ENCODE data around the gene CUEDC2.
"Not testable (repeated sequence)": the region's sequence is repeated elsewhere in the genome, so short reads cannot be mapped to it uniquely, and the experiment has no call there.

Gene CUEDC2

DNA sequence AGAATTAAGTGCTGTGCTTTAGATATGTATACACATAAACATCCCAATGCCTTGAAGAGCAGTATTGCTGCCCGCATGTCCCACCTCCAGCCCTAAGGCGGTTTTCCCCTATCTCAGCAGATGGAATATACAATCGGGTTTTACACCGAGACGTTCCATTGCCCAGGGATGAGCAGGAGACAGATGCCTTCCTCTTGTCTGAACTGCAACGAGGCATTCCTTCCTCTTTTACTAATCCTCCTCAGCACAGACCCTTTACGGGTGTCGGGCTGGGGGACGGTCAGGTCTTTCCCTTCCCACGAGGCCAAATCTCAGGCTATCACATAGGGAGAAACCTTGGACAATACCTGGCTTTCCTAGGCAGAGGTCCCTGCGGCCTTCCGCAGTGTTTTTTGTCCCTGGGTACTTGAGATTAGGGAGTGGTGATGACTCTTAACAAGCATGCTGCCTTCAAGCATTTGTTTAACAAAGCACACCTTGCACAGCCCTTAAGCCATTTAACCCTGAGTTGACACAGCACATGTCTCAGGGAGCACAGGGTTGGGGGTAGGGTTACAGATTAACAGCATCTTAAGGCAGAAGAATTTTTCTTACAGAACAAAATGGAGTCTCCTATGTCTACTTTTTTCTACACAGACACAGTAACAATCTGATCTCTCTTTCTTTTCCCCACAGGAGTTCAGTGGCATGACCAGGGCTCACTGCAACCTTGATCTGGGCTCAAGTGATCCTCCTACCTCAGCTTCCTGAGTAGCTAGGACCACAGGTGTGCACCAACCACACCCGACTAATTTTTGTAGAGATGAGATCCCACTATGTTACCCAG lies 22.5 kb upstream of the CUEDC2 start:
- not testable (repeated sequence) for DNase-seq

DNA sequence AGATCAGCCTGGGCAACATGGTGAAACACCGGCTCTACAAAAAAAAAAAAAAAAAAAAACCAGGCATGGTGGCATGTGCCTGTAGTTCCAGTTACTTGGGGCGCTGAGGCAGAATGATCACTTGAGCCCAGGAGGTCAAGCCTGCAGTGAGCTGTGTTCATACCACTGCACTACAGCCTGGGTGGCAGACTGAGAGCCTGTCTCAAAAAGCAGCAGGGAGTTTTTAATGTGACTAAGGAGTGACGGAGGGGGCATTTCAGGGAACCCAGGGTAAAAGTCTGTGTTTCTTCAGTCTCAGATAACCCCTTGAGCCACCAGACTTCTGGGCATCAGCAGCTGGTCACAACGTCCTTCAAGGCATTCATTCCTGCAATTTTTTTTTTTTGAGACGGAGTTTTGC lies 21.1 kb upstream of the CUEDC2 start:
- DNase-seq = no peak

DNA sequence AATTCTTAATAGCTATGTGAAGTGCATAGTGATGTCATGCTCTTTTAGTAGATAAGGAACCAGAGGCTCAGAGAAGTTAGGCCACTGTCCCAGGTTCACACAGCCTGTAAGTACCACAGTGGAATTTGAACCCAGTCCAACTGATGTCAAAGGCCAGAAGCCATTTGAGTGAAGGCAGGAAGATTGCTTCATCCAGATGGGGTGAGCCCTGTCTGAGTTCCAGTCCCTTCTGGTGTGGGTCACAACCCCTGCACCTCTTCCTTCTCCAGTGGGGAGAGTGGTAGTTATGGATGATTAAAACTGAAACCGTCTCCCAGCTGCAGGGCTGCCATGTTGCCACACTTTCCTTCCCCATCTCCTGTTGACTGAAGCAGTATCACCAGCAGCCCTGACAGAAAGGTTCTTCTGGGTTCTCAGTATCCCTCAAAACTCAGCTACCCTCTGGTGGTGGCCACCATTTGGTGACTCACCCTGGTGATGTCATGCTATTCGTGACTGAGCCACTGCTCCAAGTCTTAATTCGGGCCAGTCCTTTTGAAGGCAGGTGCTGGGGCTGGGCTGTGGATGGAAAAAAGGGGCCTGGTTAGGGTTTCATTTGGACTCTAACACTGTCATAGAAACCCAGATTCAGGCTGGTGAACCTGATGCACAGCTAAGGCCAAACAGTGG lies 20.4 kb upstream of the CUEDC2 start:
- peak in 2 of 4 experiments; percentile 30 to 52 for DNase-seq

DNA sequence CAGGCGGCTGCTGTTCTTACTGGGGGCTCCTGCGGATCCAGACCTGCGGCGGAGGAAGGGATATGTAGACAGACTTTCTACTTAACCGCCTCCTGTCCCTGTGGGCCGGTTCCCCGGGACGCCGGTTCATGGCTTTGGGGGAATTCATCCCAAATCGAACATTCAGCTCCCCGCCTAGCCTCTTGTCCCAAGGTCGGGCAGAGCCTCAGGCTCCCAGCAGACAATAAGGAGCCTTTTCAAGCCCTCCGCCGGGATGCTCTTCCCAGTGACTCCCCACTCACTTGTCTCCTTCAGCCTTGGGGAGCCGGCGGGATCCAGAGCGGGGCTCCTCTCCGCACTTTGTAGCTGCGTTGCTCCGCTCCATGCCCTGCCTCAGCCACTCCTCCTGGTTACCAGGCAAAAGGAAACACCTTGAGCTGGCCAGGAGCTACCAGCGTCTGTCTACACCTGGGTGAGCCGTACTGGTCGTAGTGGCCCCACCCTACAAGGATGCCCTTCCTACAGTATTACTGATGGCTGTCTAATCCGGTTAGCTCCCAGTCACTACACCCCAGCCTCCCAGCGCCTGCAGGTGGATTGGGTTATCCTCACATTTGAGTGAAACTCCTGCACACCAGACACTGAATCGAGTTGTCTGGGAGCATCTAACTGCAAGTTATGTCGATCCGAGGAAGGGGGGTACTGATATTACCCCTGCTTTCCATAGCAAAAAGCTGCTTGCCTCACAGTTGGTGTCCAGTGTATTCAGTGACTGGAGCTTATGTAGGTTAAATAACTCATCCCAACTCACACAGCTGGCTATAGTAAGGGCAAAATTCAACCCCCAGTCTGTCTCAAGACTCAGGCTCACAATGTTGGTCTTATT lies 19.0 kb upstream of the CUEDC2 start, which contains the start of gene C10orf95:
Gene C10orf95 (minus strand): TSS at position 439 of the 865 bp plus-strand sequence. CDS start 450 bp downstream, outside the sequence.
- DNase-seq = no peak

DNA sequence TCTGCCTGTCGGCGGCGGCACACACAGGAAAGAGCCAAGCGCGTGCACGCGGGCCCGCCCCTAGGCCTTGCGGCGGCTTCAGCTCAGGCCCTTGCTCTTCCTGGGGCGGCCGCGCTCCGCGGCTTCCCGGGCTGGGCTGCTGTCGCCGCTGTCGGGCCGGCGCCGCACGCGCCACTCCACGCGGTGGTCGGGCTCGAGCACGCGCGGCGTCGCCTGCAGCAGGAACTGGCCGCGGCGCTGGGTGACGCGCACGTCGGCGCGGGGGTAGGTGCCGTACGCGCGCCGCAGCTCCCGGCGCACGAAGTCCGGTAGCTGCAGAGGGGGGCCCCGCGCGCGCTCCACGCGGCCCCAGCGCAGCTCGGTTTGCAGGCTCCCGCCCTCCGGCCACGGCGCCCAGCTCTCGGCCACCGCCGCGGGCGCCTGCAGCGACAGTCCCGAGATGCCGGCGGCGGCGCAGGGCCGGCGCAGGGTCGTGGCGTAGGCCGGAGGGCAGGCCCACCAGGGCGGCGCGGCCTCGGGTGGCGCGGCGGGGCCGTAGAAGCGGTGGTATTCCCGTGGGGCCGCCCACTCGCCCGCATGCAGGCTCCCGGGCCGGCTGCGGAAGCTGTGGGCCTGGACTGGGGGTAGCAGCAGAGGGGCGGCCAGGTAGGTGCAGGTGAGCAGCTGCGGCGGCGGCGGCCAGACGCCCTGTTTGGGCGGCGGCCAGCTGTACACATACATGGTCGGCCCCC lies 18.2 kb upstream of the CUEDC2 start:
- DNase-seq = peak; percentile 49 to 93 (median 74)

DNA sequence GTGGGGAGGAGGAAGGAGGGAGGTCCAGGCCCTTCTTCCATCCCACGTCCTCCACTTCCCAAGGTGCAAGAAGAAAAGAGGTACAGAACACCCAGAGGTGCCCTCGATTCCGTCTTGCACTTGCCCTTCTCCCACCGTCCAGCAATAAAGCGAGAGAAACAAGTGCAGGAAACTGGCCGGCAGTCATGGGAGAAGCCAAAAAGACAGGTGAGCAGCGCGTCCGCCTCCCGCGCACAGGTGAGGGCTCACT lies 17.7 kb upstream of the CUEDC2 start:
- DNase-seq = no peak

DNA sequence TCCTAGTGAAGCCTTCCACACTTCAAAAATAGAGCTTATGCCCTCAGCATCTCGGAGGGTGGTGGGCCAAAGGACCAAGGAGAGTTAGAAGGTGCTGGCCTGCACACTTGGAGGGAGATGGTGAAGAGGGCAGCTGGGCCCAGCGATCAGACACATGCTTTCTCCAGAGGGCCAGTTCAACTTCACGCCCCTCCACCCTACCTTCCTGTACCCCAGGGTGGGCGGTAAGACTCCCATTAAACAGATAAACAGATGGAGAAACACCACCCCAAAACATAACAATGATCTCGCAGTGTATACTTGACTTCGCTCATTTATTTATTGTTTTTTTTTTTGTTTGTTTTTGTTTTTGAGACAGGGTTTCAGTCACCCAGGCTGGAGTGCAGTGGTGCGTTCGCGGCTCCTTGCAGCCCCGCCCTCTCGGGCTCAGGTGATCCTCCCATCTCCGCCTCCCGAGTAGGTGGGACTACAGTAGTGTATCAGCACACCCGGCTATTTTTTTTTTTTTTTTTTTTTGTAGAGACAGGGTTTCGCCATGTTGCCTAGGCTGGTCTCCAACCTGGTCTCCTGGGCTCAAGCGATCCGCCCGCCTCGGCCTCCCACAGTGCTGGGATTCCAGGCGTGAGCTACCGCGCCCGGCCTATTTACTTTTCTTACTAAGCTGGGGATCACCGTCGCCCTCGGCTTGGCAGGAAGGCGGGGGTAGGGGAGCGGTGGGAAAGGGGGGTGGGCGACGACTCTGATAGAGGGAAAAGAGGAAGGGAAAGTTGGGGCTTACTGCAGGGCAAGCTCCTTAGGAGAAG lies 17.1 kb upstream of the CUEDC2 start:
- DNase-seq = peak; percentile 49 to 77 (median 68)

DNA sequence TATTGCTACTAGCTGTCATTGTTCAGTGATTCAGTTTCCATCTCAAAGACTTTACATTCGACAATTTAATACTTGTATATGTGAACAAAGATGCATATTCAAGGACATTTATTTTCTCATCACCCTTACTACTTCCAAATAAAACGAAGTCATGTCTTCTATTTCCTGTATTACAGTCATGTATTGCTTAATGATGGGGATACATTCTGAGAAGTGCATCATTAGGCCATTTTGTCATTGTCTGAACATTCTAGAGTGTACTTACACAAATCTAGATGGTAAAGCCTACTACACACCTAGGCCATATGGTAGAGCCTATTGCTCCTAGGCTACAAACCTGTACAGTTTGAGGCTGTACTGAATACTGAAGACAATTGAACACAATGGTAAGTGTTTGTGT lies 12.5 kb upstream of the CUEDC2 start:
- no peak for DNase-seq

DNA sequence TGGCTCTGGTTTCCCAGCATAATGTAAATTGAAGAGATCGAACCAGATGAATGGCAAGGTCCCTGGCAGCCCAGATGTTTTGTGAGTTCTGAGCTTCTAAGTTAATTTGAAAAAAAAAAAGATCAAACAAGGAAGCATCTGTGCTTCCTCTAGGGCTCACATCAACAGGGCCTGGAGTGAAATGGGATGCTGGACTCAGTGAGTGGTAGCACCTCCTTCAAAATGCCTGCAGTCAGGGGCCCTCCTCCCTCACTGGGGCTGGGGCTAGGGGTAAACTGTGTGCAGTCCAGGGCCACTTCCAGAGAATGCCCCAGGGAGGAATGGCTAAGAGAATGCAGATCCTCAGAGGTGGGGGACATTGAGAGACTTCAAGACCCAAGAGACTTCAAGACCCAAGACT lies 6.0 kb upstream of the CUEDC2 start:
- no peak for DNase-seq

DNA sequence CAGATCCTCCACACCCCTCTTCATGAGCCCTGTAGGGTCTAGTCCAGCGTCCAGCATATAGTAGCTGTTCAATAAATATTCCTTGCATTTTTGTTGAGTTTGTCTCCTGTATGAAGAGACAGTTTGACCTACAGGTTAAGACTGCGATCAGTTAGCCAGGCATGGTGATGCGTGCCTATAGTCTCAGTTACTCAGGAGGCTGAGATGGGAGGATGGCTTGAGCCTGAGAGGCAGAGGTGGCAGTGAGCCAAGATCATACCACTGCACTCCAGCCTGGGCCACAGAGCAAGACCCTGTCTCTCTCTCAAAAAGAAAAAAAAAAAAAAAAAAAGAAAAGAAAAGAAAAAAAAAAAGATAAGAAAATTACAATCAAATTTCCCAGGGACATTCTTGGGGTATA lies 5.1 kb upstream of the CUEDC2 start:
- DNase-seq = no peak

DNA sequence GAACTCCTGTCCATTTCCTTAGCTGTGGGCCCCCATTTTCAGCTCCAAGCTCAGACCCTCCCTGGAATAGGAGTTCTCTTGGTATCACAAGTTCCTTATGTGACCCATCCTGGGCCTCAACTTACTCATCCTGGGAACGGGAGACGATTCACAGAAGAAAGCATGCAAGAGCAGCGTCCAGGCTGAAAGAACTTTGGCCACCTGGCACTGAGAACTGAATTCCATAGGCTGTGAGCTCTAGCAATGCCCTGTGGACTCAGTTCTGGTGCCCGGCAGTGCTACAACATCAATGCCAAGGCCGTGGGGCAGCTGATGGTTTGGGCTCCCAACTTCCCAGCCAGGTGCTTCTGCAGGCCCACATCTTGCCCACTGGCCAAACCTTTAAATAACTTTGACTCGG lies 3.9 kb upstream of the CUEDC2 start:
- DNase-seq = no peak

DNA sequence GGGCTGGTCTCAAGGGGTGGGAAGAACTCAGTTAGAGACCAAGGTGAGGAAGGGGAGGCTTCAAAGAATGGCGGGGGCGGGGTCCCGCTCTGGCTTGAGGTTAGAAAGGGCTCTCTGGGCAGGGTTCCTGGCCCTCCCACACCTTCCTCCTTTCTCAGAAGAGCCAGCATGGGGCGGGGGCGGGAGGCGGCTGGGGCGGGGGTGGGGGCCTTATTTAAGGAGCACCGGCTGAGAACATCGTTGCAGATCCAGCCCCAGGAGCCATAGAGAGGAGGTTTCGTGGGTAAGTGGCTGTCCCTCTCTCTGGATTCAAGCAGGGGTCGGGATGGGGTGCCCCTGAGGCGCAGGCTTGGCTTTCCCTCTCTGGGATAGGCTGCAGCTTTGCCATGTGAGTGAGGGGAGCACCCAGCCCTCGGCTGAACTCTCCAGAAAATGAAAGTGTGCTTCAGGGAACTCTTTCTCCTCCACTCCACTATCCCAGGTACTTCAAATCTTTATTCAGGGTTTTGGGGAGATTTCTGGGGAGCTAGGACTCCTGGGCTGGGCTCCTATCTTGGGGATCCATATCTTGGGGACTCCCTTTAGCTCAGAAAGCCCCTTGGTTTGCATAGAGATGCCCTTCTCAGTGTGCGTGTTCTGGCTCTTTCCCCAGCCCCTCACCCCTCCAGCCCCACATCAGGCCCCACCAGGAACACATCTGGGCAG lies 3.3 kb upstream of the CUEDC2 start:
- DNase-seq = no peak

DNA sequence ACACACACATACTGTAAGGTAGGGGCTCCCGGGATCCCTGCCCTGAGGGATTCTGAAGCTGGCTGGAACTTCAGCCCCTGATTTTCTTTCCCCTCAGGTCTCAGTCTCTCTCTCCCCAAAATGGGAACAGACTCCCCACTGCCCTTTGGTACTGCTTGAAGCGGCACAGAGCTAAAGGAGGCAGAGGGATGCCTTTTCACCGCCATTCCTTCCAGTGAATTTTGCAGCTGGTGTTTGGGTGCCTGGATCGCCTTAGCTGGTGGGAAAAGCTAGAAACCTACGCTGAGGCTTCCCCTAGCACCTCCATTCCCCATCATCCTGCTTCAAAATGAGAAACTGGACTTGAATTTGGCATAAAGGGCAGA lies 2.7 kb upstream of the CUEDC2 start:
- no peak for DNase-seq

DNA sequence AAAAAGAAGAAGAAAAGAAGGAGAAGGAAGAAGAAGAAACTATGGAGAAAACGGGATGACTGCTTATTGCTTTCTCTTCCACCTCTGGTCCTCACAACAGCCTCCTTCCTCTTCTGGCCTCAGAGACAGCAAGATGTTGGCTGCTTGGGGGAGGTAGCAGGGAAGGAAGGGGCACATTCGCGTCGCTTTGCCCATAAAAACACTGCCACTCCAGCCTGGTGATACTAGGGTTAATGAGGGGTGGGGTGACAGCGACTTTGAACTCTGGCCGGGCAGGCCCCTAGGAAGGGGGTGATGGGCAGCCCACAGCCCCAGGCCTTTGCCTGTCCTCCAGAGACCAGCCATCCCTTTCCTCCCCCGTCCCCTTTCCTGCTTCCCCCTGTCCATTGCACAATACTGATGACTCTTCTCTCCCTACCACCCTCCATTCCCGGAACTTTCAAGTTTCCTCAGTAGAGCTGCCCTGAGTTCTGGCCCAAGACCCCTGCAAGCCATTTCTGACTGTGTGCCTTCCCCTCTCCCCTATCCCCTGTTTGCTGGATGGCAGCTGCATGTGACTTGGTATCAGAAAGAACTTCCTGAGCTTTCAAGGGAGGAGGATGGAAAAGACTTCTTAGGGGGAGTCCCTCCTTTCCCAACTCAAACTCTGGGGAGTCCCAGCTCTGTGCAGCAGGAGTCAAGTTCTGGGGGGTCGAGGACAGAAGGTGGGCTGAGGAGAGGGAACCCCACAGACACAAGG lies 2.2 kb upstream of the CUEDC2 start:
- DNase-seq = no peak

DNA sequence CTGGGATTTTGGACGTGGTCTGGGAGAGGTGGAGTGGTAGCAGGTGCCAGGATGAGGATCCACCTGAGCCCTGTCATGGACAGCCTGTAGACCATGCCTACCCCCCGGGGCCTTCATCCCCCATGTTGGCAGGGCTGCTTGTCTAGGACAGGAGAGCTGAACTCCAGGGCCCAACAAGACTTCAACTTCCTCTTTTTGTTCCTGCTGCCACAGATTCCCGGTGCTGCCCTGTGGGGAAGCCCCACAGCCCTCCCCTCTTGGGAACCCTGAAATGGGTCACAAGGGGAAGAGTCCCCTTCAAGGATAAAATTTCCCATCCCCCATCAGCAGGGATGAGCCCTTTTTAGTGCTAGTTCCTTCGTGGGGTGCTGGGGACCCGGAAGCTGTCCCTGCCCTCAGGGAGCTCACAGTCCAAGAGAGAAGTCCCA lies 1.3 kb upstream of the CUEDC2 start:
- DNase-seq = no peak

DNA sequence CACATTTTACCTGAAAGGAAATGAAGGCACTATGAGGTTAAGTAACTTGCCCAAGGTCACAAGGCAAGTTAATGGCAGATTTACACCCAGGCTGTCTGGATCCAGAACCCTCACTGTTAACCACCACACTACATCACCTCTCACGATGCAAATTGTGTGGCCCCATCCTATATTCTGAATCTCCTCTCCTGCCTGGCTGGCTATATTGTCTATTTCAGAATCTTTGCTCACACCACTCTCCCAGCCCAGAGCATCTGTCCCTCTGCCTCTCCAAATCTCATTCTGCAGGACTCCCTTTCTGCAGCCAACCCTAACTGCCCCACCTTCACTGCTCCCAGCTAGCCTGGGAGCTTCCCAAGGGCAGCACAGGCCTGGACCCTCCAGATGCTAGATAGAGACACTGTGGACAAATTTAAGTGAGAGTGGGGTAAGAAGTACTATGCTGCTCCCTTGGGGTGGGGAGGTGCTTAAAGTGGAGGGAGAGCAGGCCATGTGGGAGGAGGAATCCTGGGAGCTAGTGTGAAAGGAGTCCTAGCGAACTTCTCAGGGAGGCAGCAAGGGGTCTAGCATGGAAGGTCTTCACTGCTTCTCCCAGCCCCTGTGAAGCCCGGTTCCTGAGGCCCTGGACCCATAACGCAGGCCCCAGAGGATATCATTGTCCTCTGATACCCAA lies 786 bp downstream of the CUEDC2 start:
- DNase-seq = no peak

DNA sequence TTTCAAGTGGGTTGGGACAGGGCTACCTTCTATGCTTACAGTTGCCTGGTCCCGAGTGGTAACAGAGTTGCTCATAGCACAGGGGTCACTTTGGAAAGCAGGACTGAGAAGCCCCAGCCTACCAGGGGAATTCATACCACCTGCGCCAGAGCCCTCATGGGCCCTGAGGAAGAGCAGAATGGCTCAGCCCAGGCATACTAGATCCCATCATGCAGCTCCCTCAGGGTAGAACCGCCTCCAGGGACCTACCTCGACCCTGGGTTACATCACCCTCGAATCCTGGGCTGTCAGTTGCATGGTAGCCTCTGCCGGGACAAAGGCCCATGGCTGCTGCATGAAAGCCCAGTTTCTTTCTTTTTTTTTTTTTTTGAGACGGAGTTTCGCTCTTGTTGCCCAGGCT lies 2.9 kb downstream of the CUEDC2 start:
- DNase-seq = no peak

DNA sequence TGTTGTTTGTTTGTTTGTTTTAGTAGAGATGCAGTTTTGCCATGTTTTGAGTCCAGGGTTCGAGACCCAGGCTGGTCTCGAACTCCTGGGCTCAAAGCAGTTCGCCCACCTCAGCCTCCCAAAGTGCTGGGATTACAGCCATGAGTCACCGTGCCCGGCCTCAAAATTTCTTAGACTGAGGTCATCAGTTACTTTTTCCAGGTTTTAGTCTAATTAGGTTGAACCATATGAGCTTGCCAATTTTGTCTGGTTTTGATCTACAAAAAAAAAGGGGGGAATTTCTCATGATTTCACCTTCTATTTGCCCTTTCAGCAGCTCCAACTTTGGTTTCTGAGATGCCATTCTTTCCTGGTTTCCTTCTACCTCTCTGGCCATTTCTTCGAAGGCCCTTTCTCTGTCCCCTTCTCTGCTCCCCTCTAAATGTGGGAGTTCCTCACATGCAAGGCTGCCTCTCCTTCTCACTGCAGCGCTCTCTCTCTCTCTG lies 5.5 kb downstream of the CUEDC2 start:
- no peak for DNase-seq

DNA sequence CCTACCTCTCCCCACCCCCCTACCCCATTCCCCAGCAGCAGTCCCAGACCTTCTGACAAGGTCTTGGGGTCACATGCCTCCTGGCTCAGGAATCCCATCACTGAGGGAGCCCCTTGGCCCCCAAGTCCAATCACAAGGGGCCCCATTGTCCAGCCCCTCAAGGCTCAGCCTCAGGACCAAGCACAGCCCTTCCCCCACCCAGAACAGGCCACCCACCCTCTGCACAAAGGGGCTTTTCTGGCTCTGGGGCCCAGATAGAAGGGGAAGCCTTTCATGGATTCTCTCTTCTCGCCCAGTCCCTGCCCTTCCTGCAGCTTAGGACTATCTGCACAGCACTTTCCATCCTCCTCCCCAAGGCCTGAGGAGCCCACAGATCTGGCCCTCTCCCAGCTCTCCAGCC lies 6.9 kb downstream of the CUEDC2 start:
- no peak for DNase-seq

DNA sequence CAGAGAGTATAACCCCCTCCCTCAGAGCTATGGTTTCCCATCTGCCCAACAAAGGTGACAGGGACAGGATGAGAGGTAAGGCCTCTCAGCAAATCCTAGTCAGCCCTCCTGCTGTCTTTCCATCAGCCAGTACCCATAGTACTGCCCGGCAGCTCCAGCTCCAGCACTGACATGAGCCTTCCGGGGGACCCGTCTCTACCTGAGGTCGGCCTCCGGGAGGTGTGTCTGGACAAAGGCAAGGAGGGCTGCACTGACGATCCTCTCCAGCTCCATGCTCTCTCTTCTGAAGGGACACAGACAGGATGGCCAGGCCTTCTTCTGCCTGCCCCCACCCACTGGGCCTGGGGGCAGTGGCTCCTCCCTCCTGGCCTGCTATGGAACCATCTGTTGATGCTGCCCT lies 7.5 kb downstream of the CUEDC2 start:
- DNase-seq = no peak

Data from activated CD4-positive, CD25-positive, alpha-beta regulatory T cell (primary cell).